Ishikawa (cell line): ENCODE measurements around the gene DISP3.

Source experiments
- CEBPB ChIP-seq: IDR thresholded peaks from 2 replicates; pipeline ENCODE4 v1.6.1; 2012
- CREB1 ChIP-seq: IDR thresholded peaks from 2 replicates; pipeline ENCODE4 v1.6.1; 2012; ENCODE audit warnings: low read depth
- EGR1 ChIP-seq: IDR thresholded peaks from 2 replicates; pipeline ENCODE4 v1.6.1; 2012
- EP300 ChIP-seq: IDR thresholded peaks from 2 replicates; pipeline ENCODE4 v1.6.1; 2012; ENCODE audit warnings: borderline replicate concordance
- FOXM1 ChIP-seq: IDR thresholded peaks from 2 replicates; pipeline ENCODE4 v1.6.1; 2012; ENCODE audit warnings: low read depth, borderline replicate concordance
- MAX ChIP-seq: IDR thresholded peaks from 2 replicates; pipeline ENCODE4 v1.6.1; 2012
- NFIC ChIP-seq: IDR thresholded peaks from 2 replicates; pipeline ENCODE4 v1.6.1; 2012
- RAD21 ChIP-seq: IDR thresholded peaks from 2 replicates; pipeline ENCODE4 v1.6.1; 2012; ENCODE audit warnings: low read depth
- REST ChIP-seq: IDR thresholded peaks from 2 replicates; pipeline ENCODE4 v1.6.1; 2012; ENCODE audit warnings: low read depth, mild to moderate bottlenecking
- TAF1 ChIP-seq: IDR thresholded peaks from 2 replicates; pipeline ENCODE4 v1.6.1; 2012; ENCODE audit warnings: low read depth, mild to moderate bottlenecking
- TCF12 ChIP-seq: IDR thresholded peaks from 2 replicates; pipeline ENCODE4 v1.6.1; 2012; ENCODE audit warnings: low read depth
- TEAD4 ChIP-seq: IDR thresholded peaks from 2 replicates; pipeline ENCODE4 v1.6.1; 2012
- USF1 ChIP-seq: IDR thresholded peaks from 2 replicates; pipeline ENCODE4 v1.6.1; 2012
- YY1 ChIP-seq: IDR thresholded peaks from 2 replicates; pipeline ENCODE4 v1.6.1; 2012; ENCODE audit warnings: low read depth
- ZBTB7A ChIP-seq: IDR thresholded peaks from 2 replicates; pipeline ENCODE4 v1.6.1; 2012; ENCODE audit warnings: low read depth

Gene DISP3

GRCh38 chr1:11569551-11569950, 90.6 kb downstream of the DISP3 start:
- TF ChIP-seq TEAD4: no peak
- TF ChIP-seq EGR1: no peak
- no peak for TF ChIP-seq EP300
- no peak for TF ChIP-seq REST
- TF ChIP-seq FOXM1: no peak
- TF ChIP-seq TAF1: no peak
- TF ChIP-seq RAD21: no peak
- no peak for TF ChIP-seq ZBTB7A
- no peak for TF ChIP-seq TCF12
- TF ChIP-seq USF1: no peak
- TF ChIP-seq CEBPB: no peak
- TF ChIP-seq CREB1: no peak
- no peak for TF ChIP-seq YY1
- no peak for TF ChIP-seq NFIC
- TF ChIP-seq MAX: no peak

- TF ChIP-seq EGR1: no peak
- TF ChIP-seq USF1: no peak
- TF ChIP-seq FOXM1: no peak
- TF ChIP-seq EP300: no peak
- no peak for TF ChIP-seq YY1
- TF ChIP-seq REST: no peak
Observed at GRCh38 chr1:11569954-11570353, 91.0 kb downstream of the DISP3 start.

- TF ChIP-seq TEAD4 (no peak), RAD21 (no peak), CREB1 (no peak), EGR1 (no peak), CEBPB (no peak), REST (no peak), USF1 (no peak), TCF12 (no peak), TAF1 (no peak), ZBTB7A (no peak)
Observed at GRCh38 chr1:11570821-11571380, 91.9 kb downstream of the DISP3 start.

- TF ChIP-seq REST (no peak), RAD21 (no peak), CREB1 (no peak), TCF12 (no peak), USF1 (no peak), FOXM1 (no peak), YY1 (no peak), CEBPB (no peak), TEAD4 (no peak), NFIC (no peak), TAF1 (no peak), MAX (no peak), ZBTB7A (no peak), EGR1 (no peak), EP300 (no peak)
Observed at GRCh38 chr1:11571906-11572616, 93.1 kb downstream of the DISP3 start.
